NCI-H510A treated with DMSO at 0.1 percent for 48 hours (cell line): Measurements from ENCODE around the gene SLC24A4.

Source experiments
- DNase-seq: peaks from one replicate; lab custom pipeline; 2025; lab: John Stamatoyannopoulos, UW

Gene SLC24A4

GRCh38 chr14:92544051-92544720 is 221.2 kb downstream of the SLC24A4 start:
- DNase-seq: no peak

DNA sequence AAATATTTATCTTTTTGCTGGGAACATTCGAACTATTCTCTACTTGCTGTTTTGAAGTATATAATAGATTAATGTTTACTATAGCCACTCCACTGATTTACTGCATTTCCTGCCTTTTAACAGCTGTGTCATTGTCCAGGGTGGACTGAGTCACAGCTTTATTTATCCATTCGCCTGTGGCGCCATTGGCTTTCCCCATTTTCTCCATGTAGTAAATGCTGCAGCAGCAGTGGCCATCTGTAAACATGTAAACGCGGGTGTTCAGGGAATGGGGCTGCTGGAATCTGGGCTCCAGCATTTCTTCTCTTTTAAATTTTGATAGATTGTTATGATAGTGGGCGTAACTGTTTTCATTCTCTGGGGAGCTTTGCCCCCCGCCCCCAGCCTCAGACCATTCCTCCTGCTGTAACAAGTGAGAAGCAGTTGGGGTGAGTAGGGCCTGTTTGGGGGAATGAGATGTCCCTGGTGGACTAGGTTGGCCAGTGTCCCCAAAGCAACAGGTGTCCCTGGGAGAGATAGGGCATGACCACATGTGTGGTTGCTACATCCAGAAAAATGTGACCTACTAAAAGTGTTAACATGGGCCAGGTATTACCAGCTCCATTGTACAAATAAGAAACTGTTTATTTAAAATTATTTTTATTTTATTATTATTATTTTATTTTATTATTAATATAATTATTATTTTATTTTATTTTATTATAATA is 223.5 kb downstream of the SLC24A4 start:
- no peak for DNase-seq

DNA sequence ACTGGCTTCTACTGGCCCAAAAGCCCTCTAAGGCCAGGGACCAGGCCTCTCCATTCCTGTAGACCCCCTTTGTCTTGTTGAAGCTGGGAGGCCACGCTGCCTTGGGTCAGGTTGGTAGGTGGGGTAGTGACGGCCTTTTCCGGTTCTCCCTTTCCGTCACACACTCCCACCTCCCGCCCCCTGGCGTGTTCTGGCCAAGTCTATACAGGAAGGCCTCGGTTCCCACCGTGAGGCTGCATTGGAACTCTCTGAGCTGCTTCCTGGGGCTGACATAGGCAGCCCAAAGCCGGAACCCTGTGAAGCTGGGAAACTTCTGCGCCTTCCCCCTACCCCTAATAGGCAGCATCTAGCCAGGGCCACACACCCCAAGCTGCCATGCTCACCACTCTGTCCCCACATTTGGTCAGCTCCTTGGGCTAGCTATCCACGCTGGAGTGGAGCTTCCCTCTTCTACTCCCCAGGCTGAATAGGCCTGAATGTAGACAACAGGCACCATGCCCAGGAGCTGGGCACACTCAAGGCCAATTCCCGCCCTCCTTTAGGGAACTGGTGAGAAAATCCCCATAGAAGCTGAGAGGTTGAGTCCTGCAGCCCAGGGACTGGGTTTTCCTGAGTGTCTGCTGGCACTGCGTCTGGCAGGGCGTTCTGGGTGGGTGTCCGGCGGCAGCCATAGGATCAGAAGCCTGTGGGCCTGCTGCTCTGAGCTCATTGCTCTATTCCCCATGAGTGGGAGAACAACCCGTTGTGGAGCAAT is 226.3 kb downstream of the SLC24A4 start:
- no peak for DNase-seq

- DNase-seq: no peak
These were observed 226.9 kb downstream of the SLC24A4 start for GRCh38 chr14:92549859-92550230.
